ENCODE data around the gene KLHL17. TPM values are rescaled to one million over a fixed set of nuclear protein-coding genes. Genes with fewer than 3 reads are reported as not detected.

KLHL17 gene
- total RNA-seq, 3 donors from 2014 or later (not counting 1 experiment from before 2014, with no cell fraction given) = 17.8 to 33.5 (median 22.4) TPM

GRCh38 chr1:942411-942821, 18.0 kb upstream of the KLHL17 start:
- Histone ChIP-seq H3K27me3 (ENCODE audit: control insufficient read depth, insufficient read depth, low read length) (peaks cover 30% of the 10 kb centered on the region), H3K9me3 (ENCODE audit: control insufficient read depth, insufficient read depth, low read length) (no peaks in the 10 kb centered on the region), H3K36me3 (ENCODE audit: control insufficient read depth, insufficient read depth, low read length) (peaks cover 17% of the 10 kb centered on the region), H3K4me3 (ENCODE audit: low read length) (no peak overlapping the region), H3K27ac (ENCODE audit: low read length) (no peak overlapping the region), H3K4me1 (ENCODE audit: control insufficient read depth, insufficient read depth, low read length) (peaks cover 30% of the 10 kb centered on the region)
- Mint-ChIP-seq H3K4me3 (no peak overlapping the region), H3K27me3 (ENCODE audit: low read depth in 2 of 2) (peaks cover 12 to 24% of the 10 kb centered on the region in 2 donors), H3K9me3 (no peaks in the 10 kb centered on the region), H3K36me3 (no peaks in the 10 kb centered on the region), H3K4me1 (peaks cover 0 to 12% of the 10 kb centered on the region in 2 donors), H3K27ac (no peak overlapping the region)
- peak in 1 of 2 donors; percentile 35 for DNase-seq
- intact Hi-C loops (cut with micrococcal nuclease) = no loop called here
- peak in 1 of 3 donors; percentile 14 for ATAC-seq
- no peak for TF ChIP-seq CTCF (IDR thresholded peaks at IDR 0.05)
- WGBS (ENCODE audit: insufficient coverage) = under 1% methylated on average over 48 of the region's 48 CpGs

DNA sequence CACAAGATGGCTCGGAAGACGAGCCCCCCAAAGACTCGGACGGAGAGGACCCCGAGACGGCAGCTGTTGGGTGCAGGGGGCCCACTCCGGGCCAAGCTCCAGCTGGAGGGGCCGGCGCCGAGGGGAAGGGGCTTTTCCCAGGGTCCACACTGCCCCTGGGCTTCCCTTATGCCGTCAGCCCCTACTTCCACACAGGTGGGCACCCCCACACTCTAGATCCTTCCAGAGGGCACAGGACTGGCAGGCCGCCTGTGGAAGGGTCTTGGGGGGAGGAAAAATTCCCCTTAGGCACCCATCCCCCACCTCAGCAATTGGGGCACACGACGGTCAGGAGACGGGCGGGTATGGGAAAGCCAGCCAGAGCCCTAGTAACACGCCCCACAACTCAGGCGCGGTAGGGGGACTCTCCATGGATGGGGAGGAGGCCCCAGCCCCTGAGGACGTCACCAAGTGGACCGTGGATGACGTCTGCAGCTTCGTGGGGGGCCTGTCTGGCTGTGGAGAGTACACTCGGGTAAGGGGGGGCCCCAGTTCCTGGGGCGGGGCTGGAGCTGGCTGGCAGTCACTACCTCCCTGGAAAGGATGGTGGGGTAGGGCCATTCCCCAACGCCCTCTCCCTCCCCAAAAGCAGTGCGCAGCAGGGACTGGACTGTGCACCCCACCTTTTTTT, 17.4 kb upstream of the KLHL17 start:
- Histone ChIP-seq H3K4me3 (ENCODE audit: low read length) (no peak overlapping the region), H3K4me1 (ENCODE audit: control insufficient read depth, insufficient read depth, low read length) (peaks cover 30% of the 10 kb centered on the region), H3K9me3 (ENCODE audit: control insufficient read depth, insufficient read depth, low read length) (no peaks in the 10 kb centered on the region), H3K36me3 (ENCODE audit: control insufficient read depth, insufficient read depth, low read length) (peaks cover 22% of the 10 kb centered on the region), H3K27ac (ENCODE audit: low read length) (no peak overlapping the region), H3K27me3 (ENCODE audit: control insufficient read depth, insufficient read depth, low read length) (peaks cover 30% of the 10 kb centered on the region)
- TF ChIP-seq CTCF (IDR thresholded peaks at IDR 0.05) = no peak
- Mint-ChIP-seq H3K4me3 (no peak overlapping the region), H3K9me3 (no peaks in the 10 kb centered on the region), H3K4me1 (peaks cover 0 to 12% of the 10 kb centered on the region in 2 donors), H3K27ac (no peak overlapping the region), H3K36me3 (no peaks in the 10 kb centered on the region), H3K27me3 (ENCODE audit: low read depth in 2 of 2) (peaks cover 12 to 21% of the 10 kb centered on the region in 2 donors)
- no peak for ATAC-seq
- 20% methylated on average over 26 of the region's 27 CpGs for WGBS (ENCODE audit: insufficient coverage)
- DNase-seq = no peak
- intact Hi-C loops (cut with micrococcal nuclease) = no loop called here

DNA sequence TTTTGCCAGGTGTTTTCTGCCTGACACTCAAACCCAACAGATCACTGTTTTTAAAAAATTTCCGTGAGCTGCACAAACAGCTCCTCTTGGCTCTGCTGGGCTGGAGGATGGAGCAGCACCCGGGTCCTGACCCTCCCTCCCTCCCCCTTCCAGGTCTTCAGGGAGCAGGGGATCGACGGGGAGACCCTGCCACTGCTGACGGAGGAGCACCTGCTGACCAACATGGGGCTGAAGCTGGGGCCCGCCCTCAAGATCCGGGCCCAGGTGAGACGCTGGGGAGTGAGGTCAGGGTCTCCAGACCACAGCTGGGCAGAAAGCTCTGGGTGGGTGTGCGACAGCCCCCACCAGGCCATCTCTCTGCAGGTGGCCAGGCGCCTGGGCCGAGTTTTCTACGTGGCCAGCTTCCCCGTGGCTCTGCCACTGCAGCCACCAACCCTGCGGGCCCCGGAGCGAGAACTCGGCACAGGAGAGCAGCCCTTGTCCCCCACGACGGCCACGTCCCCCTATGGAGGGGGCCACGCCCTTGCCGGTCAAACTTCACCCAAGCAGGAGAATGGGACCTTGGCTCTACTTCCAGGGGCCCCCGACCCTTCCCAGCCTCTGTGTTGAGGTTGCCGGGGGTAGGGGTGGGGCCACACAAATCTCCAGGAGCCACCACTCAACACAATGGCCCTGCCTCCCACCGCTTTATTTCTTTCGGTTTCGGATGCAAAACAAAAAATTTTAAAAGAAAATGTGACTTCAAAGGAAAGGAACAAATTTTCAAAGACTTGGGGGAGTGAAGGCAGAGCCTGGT, 16.6 kb upstream of the KLHL17 start:
- Mint-ChIP-seq H3K4me1 (peaks cover 0 to 12% of the 10 kb centered on the region in 2 donors), H3K27ac (no peak overlapping the region), H3K4me3 (no peak overlapping the region), H3K9me3 (no peaks in the 10 kb centered on the region), H3K27me3 (ENCODE audit: low read depth in 2 of 2) (peaks cover 9 to 14% of the 10 kb centered on the region in 2 donors), H3K36me3 (no peaks in the 10 kb centered on the region)
- H3K4me1 ChIP-seq (ENCODE audit: control insufficient read depth, insufficient read depth, low read length) = peaks cover 30% of the 10 kb centered on the region
- H3K27me3 ChIP-seq (ENCODE audit: control insufficient read depth, insufficient read depth, low read length) = peaks cover 30% of the 10 kb centered on the region
- no peak for TF ChIP-seq CTCF (IDR thresholded peaks at IDR 0.05)
- H3K4me3 ChIP-seq (ENCODE audit: low read length) = no peak overlapping the region
- ATAC-seq (no peak), DNase-seq (no peak)
- no peak overlapping the region for H3K27ac ChIP-seq (ENCODE audit: low read length)
- H3K9me3 ChIP-seq (ENCODE audit: control insufficient read depth, insufficient read depth, low read length) = no peaks in the 10 kb centered on the region
- 91% methylated on average over 27 of the region's 27 CpGs for WGBS (ENCODE audit: insufficient coverage)
- peaks cover 29% of the 10 kb centered on the region for H3K36me3 ChIP-seq (ENCODE audit: control insufficient read depth, insufficient read depth, low read length)
- intact Hi-C loops (cut with micrococcal nuclease) = no loop called here

All from natural killer cell (primary cell).